Measurements from ENCODE around the gene CEP57.

- TF ChIP-seq POLR2A (IDR thresholded peaks at IDR 0.05) (no peak), CTCF (IDR thresholded peaks at IDR 0.05) (no peak)
Observed at GRCh38 chr11:95863486-95864140, 73.3 kb downstream of the CEP57 start.

Measured in thyroid gland (tissue), 4 donors.